Gastroesophageal sphincter (tissue), 4 donors: ENCODE data around the gene ARHGAP8. TPM values are rescaled to one million over a fixed set of nuclear protein-coding genes. Genes with fewer than 3 reads are reported as not detected.

Source experiments
- ATAC-seq: fragments of 150-250 bp; one replicate; pipeline ENCODE4 v1.9.1; 2016; ENCODE audit warnings: mild to moderate bottlenecking, moderate library complexity
- H3K27ac ChIP-seq, 4 donors: fragments of 200-600 bp; sonication (generic) in 3 of 4; 1 replicate in 3 of 4; 2 replicates in 1 of 4; pipeline ENCODE4 v1.5.1; 2016 to 2019
- H3K27me3 ChIP-seq: fragments of 200-600 bp; sonication (generic); one replicate; pipeline ENCODE4 v1.5.1; 2019
- H3K36me3 ChIP-seq, 2 donors: fragments of 200-600 bp; sonication (generic); one replicate each; pipeline ENCODE4 v1.5.1; 2019; ENCODE audit warnings: control low read depth in 1 of 2
- H3K4me1 ChIP-seq, 3 donors: fragments of 200-600 bp; sonication (generic); 1 replicate in 2 of 3; 2 replicates in 1 of 3; pipeline ENCODE4 v1.5.1; 2016 to 2019; ENCODE audit warnings: control low read depth in 2 of 3
- H3K4me3 ChIP-seq, 2 donors: fragments of 200-600 bp; sonication (generic); one replicate each; pipeline ENCODE4 v1.5.1; 2019; ENCODE audit warnings: mild to moderate bottlenecking in 1 of 2, moderate library complexity in 1 of 2
- H3K9me3 ChIP-seq, 3 donors: fragments of 200-600 bp; sonication (generic); one replicate each; pipeline ENCODE4 v1.5.1; 2017 to 2019; ENCODE audit warnings: control low read depth in 2 of 3
- EP300 ChIP-seq: sonication (generic); formaldehyde crosslinking; IDR thresholded peaks from one replicate; pipeline ENCODE4 v1.6.1; 2017; ENCODE audit warnings: antibody characterized with exemption, mild to moderate bottlenecking
- POLR2A ChIP-seq, 2 donors: fragments of 450-650 bp; IDR thresholded peaks; one replicate each; pipeline ENCODE4 v1.6.1; 2017; ENCODE audit warnings: antibody characterized with exemption in 2 of 2, mild to moderate bottlenecking in 2 of 2, moderate library complexity in 1 of 2
- POLR2AphosphoS5 ChIP-seq: sonication (generic); formaldehyde crosslinking; IDR thresholded peaks from one replicate; pipeline ENCODE4 v1.6.1; 2017; ENCODE audit warnings: antibody characterized with exemption
- WGBS, 2 donors: methylation state at CpG; one replicate each; pipeline ENCODE4 v1.1.5; 2018; ENCODE audit warnings: low coverage in 1 of 2; 5-methylcytosine and 5-hydroxymethylcytosine counted together
- total RNA-seq, 4 donors: library from RNA; depleted of rRNA; stranded (reverse); fragments of >200 nt; gene quantifications; one replicate each; pipeline ENCODE4 v1.1.0, GENCODE V29; 2016
- TF ChIP-seq, protein P1 (sequence below), 4 experiments: fragments of 200-600 bp in 2 of 4; fragments of 450-650 bp in 2 of 4; sonication (generic) in 1 of 4; IDR thresholded peaks; one replicate each; pipeline ENCODE4 v1.5.1; 2017 to 2019; ENCODE audit warnings: antibody characterized with exemption in 4 of 4, mild to moderate bottlenecking in 2 of 4, moderate library complexity in 2 of 4

ARHGAP8 gene
- total RNA-seq, 4 donors from 2014 or later = 0.31 to 1.6 TPM; not detected in 2

GRCh38 chr22:44906248-44906936 lies 154.0 kb downstream of the ARHGAP8 start:
- WGBS, 2 donors = 89 to 94% methylated on average over 3 to 16 of the region's 21 CpGs
- no peak for TF ChIP-seq POLR2AphosphoS5
- TF ChIP-seq POLR2A (IDR thresholded peaks at IDR 0.05) = no peak
- TF ChIP-seq EP300 = no peak
- TF ChIP-seq, protein P1, sequence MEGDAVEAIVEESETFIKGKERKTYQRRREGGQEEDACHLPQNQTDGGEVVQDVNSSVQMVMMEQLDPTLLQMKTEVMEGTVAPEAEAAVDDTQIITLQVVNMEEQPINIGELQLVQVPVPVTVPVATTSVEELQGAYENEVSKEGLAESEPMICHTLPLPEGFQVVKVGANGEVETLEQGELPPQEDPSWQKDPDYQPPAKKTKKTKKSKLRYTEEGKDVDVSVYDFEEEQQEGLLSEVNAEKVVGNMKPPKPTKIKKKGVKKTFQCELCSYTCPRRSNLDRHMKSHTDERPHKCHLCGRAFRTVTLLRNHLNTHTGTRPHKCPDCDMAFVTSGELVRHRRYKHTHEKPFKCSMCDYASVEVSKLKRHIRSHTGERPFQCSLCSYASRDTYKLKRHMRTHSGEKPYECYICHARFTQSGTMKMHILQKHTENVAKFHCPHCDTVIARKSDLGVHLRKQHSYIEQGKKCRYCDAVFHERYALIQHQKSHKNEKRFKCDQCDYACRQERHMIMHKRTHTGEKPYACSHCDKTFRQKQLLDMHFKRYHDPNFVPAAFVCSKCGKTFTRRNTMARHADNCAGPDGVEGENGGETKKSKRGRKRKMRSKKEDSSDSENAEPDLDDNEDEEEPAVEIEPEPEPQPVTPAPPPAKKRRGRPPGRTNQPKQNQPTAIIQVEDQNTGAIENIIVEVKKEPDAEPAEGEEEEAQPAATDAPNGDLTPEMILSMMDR (IDR thresholded peaks at IDR 0.05) = no peak

GRCh38 chr22:44906999-44907644 lies 154.7 kb downstream of the ARHGAP8 start:
- 97% methylated on average over 3 of the region's 18 CpGs; no CpG with 5 or more reads in 1 of the 2 donors for WGBS, 2 donors
- Histone ChIP-seq H3K36me3 (peaks cover 0 to 14% of the 10 kb centered on the region in 2 donors), H3K27me3 (peaks cover 5% of the 10 kb centered on the region), H3K4me1 (no peaks in the 10 kb centered on the region), H3K9me3 (peaks cover 0 to 17% (median 0%) of the 10 kb centered on the region in 3 donors), H3K4me3 (no peak overlapping the region), H3K27ac (no peak overlapping the region)
- ATAC-seq = no peak
- no peak for TF ChIP-seq POLR2AphosphoS5

More at GRCh38 chr22:44906248-44906936, 154.0 kb downstream of the ARHGAP8 start:
- Histone ChIP-seq H3K27ac (no peak overlapping the region), H3K4me3 (no peak overlapping the region), H3K9me3 (peaks cover 0 to 21% (median 0%) of the 10 kb centered on the region in 3 donors), H3K4me1 (no peaks in the 10 kb centered on the region), H3K36me3 (peaks cover 0 to 8% of the 10 kb centered on the region in 2 donors), H3K27me3 (peaks cover 5% of the 10 kb centered on the region)
- no peak for ATAC-seq

- peaks cover 0 to 8% (median 0%) of the 10 kb centered on the region in 3 donors for H3K9me3 ChIP-seq
- peaks cover 0 to 15% of the 10 kb centered on the region in 2 donors for H3K36me3 ChIP-seq
- no peak overlapping the region for H3K4me3 ChIP-seq
- H3K27me3 ChIP-seq = peaks cover 5% of the 10 kb centered on the region
- H3K4me1 ChIP-seq = no peaks in the 10 kb centered on the region
- TF ChIP-seq, protein P1 (IDR thresholded peaks at IDR 0.05) = no peak
- TF ChIP-seq POLR2AphosphoS5 (no peak), POLR2A (IDR thresholded peaks at IDR 0.05) (no peak), EP300 (no peak)
- ATAC-seq = no peak
- H3K27ac ChIP-seq = no peak overlapping the region
- 84 to 88% methylated on average over 6 to 10 of the region's 21 CpGs for WGBS, 2 donors
Measured at GRCh38 chr22:44907765-44908737, 155.7 kb downstream of the ARHGAP8 start.

DNA sequence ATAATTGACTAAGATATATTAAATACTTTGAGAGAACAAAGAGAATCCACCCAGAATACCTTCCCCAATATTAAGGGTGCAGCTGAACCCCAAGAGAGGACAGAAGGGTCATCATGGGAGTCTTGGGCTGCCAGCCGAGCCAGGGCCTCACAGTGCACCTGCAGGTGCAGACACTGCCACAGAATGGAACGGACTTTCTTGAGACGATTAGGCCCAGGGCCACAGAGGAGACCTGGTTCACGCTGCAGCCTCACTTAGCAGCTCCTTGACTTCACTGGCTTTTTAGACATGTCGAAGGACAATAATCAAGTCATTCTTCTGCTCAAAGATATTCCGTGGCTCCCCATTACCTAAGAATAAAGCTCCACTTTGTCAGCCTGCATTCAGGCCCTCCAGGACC lies 156.9 kb downstream of the ARHGAP8 start:
- peaks cover 0 to 8% (median 0%) of the 10 kb centered on the region in 3 donors for H3K9me3 ChIP-seq
- ATAC-seq = no peak
- no peak overlapping the region for H3K4me3 ChIP-seq
- no peak overlapping the region for H3K27ac ChIP-seq
- H3K27me3 ChIP-seq = peaks cover 5% of the 10 kb centered on the region
- no peaks in the 10 kb centered on the region for H3K4me1 ChIP-seq
- H3K36me3 ChIP-seq = peaks cover 0 to 22% of the 10 kb centered on the region in 2 donors
- TF ChIP-seq POLR2A (IDR thresholded peaks at IDR 0.05) = no peak
- TF ChIP-seq POLR2AphosphoS5 = no peak
- TF ChIP-seq EP300 = no peak
- TF ChIP-seq, protein P1 (IDR thresholded peaks at IDR 0.05) = no peak
- WGBS, 2 donors = 85 to 90% methylated on average over 2 to 6 of the region's 6 CpGs

Other genes starting within 250 kb of the ARHGAP8 start
- 1 to 10 TPM; 4.2 to 9.8 (median 7.1) TPM for gene PRR5, start 50.4 kb upstream of the ARHGAP8 start, total RNA-seq